OCI-LY7 (cell line): ENCODE results near the gene TRIM40.

Experiments
- EZH2phosphoT487 ChIP-seq: fragments of 200-600 bp; sonication (generic); IDR thresholded peaks from 2 replicates; pipeline ENCODE4 v1.6.1; 2018; ENCODE audit warnings: low read depth, borderline replicate concordance, mild to moderate bottlenecking, mixed run types, antibody characterized with exemption, low read length, moderate library complexity, mixed read lengths
- TF ChIP-seq, protein P1 (sequence below): fragments of 200-600 bp; sonication (generic); conservative IDR thresholded peaks from 2 replicates; pipeline ENCODE4 v1.5.1; 2014; ENCODE audit warnings: mild to moderate bottlenecking, antibody characterized with exemption, low read length, moderate library complexity, mixed read lengths

DNA sequence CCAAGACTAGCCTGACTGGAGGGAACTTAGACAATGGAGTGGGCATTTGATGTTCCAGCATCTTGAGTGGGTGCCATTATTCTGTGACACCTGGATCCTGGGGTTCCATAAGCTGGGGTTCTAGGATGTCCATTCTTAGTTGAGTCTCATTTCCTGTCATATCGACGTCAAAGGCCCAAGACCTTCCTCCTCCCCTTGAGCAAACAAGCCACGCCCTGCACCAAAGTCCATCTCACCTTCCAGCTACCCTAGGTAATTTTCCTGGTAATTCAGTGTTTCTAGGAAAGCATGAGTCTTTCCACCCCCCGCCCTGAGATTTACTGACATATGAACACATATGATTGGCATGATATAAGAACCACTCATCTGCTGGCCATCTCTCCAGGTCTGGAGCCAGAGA, at the start of gene TRIM40:
- TF ChIP-seq, protein P1, sequence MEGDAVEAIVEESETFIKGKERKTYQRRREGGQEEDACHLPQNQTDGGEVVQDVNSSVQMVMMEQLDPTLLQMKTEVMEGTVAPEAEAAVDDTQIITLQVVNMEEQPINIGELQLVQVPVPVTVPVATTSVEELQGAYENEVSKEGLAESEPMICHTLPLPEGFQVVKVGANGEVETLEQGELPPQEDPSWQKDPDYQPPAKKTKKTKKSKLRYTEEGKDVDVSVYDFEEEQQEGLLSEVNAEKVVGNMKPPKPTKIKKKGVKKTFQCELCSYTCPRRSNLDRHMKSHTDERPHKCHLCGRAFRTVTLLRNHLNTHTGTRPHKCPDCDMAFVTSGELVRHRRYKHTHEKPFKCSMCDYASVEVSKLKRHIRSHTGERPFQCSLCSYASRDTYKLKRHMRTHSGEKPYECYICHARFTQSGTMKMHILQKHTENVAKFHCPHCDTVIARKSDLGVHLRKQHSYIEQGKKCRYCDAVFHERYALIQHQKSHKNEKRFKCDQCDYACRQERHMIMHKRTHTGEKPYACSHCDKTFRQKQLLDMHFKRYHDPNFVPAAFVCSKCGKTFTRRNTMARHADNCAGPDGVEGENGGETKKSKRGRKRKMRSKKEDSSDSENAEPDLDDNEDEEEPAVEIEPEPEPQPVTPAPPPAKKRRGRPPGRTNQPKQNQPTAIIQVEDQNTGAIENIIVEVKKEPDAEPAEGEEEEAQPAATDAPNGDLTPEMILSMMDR: no peak
- no peak for TF ChIP-seq EZH2phosphoT487
